ENCODE results near the gene C1QTNF9B. TPM values are rescaled to one million over a fixed set of nuclear protein-coding genes. Genes with fewer than 3 reads are reported as not detected.

C1QTNF9B gene
- total RNA-seq, 1 donor from 2014 or later, result not detected

DNA sequence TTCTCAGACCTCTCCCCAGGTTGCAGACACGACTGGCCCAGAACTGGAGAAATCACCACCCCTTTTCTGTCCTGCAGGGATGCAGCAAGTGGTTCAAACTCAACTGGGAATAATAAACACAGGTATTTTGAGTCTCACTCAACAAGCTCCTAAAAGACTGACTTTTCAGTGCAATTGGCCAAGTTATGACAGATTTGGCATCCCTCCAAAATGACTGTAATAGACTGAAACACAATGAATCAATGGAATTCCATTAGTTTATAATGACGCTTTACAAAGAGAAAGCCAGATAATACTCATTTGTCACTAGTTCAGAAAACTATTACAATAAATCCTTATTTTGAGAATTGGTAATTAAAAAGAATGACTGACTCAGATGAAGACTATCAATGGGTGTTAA is 46.2 kb downstream of the C1QTNF9B start:
- no peak for DNase-seq (ENCODE audit: low spot score)
- Mint-ChIP-seq H3K27ac (ENCODE audit: unreplicated experiment) (no peak overlapping the region), H3K27me3 (ENCODE audit: unreplicated experiment) (peaks cover 2% of the 10 kb centered on the region), H3K36me3 (ENCODE audit: low read depth, unreplicated experiment) (no peaks in the 10 kb centered on the region), H3K4me1 (ENCODE audit: unreplicated experiment) (peaks cover 18% of the 10 kb centered on the region), H3K4me3 (ENCODE audit: unreplicated experiment) (no peak overlapping the region), H3K9me3 (ENCODE audit: unreplicated experiment) (no peaks in the 10 kb centered on the region)
- TF ChIP-seq, protein P1, sequence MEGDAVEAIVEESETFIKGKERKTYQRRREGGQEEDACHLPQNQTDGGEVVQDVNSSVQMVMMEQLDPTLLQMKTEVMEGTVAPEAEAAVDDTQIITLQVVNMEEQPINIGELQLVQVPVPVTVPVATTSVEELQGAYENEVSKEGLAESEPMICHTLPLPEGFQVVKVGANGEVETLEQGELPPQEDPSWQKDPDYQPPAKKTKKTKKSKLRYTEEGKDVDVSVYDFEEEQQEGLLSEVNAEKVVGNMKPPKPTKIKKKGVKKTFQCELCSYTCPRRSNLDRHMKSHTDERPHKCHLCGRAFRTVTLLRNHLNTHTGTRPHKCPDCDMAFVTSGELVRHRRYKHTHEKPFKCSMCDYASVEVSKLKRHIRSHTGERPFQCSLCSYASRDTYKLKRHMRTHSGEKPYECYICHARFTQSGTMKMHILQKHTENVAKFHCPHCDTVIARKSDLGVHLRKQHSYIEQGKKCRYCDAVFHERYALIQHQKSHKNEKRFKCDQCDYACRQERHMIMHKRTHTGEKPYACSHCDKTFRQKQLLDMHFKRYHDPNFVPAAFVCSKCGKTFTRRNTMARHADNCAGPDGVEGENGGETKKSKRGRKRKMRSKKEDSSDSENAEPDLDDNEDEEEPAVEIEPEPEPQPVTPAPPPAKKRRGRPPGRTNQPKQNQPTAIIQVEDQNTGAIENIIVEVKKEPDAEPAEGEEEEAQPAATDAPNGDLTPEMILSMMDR (IDR thresholded peaks at IDR 0.05; ENCODE audit: unreplicated experiment), result no peak

DNA sequence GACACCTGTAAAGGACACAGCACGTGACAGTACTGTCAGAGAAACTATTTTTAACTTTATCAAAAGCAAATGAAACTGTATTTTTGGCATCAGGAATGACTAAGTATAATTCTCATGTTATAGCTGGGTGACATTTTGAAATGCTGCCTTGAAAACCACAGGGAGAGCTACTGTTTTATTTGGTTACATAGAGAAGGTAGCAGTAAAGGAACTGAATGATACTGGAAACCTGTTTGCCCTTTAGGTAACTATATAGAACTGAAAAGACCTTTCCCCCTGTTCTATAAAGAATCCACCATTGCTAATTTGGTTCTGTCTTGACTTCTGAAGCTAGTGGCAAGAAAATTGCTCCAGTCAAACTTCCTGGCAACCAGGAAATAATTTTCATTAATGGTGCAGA is 47.2 kb downstream of the C1QTNF9B start:
- Mint-ChIP-seq H3K4me3 (ENCODE audit: unreplicated experiment) (no peak overlapping the region), H3K4me1 (ENCODE audit: unreplicated experiment) (peaks cover 16% of the 10 kb centered on the region), H3K9me3 (ENCODE audit: unreplicated experiment) (no peaks in the 10 kb centered on the region), H3K27ac (ENCODE audit: unreplicated experiment) (no peak overlapping the region), H3K27me3 (ENCODE audit: unreplicated experiment) (peaks cover 2% of the 10 kb centered on the region), H3K36me3 (ENCODE audit: low read depth, unreplicated experiment) (no peaks in the 10 kb centered on the region)
- TF ChIP-seq, protein P1 (IDR thresholded peaks at IDR 0.05; ENCODE audit: unreplicated experiment), result no peak
- no peak for DNase-seq (ENCODE audit: low spot score)

DNA sequence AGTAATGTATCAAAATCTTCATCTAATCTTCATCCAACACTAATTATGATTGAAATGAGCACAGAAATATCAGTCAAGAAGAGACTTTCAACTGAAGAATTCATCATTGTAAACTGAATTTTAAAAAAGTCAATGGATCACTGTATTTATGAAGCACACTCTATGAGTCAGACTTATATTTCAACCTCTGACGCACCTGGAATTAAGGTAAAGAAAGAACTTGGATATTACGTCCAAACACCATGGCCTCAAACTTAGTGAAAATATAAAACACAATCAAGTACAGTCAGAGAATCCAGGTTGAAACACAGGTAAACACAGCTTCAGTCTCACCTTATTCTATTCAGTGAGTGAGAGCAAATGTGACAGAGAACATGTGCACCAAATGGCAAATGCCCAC is 47.6 kb downstream of the C1QTNF9B start:
- Mint-ChIP-seq H3K4me3 (ENCODE audit: unreplicated experiment) (no peak overlapping the region), H3K4me1 (ENCODE audit: unreplicated experiment) (peaks cover 16% of the 10 kb centered on the region), H3K27me3 (ENCODE audit: unreplicated experiment) (peaks cover 2% of the 10 kb centered on the region), H3K36me3 (ENCODE audit: low read depth, unreplicated experiment) (no peaks in the 10 kb centered on the region), H3K9me3 (ENCODE audit: unreplicated experiment) (no peaks in the 10 kb centered on the region), H3K27ac (ENCODE audit: unreplicated experiment) (no peak overlapping the region)
- DNase-seq (ENCODE audit: low spot score), result no peak
- TF ChIP-seq, protein P1 (IDR thresholded peaks at IDR 0.05; ENCODE audit: unreplicated experiment), result no peak

DNA sequence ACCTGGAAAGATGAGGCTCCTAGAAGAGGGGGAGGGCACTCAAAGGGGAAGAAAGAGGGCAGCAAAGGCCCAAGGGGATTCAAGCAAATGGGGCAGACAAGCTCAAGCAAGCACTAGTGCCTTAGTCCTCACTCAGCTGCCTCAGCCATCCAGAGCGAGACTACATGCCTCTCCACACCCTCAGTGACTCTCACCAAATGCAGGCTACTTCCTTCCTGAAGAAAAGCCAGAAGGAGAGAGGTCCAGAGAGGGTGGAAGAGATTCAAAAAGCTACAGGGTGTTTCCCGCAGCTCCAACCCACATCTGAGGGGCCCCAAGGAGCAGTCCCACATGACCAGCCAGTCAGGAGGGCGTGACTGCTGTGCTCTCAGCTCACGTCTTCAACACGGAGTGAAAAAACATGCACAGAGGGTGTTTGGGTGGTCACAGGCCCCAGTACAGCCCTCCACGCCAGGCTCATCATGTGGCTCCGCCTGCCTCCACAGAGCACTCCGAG is 48.6 kb downstream of the C1QTNF9B start:
- Mint-ChIP-seq H3K27me3 (ENCODE audit: unreplicated experiment) (peaks cover 2% of the 10 kb centered on the region), H3K4me1 (ENCODE audit: unreplicated experiment) (peaks cover 16% of the 10 kb centered on the region), H3K4me3 (ENCODE audit: unreplicated experiment) (no peak overlapping the region), H3K9me3 (ENCODE audit: unreplicated experiment) (no peaks in the 10 kb centered on the region), H3K36me3 (ENCODE audit: low read depth, unreplicated experiment) (no peaks in the 10 kb centered on the region), H3K27ac (ENCODE audit: unreplicated experiment) (no peak overlapping the region)
- TF ChIP-seq, protein P1 (IDR thresholded peaks at IDR 0.05; ENCODE audit: unreplicated experiment), result no peak
- DNase-seq (ENCODE audit: low spot score), result no peak

DNA sequence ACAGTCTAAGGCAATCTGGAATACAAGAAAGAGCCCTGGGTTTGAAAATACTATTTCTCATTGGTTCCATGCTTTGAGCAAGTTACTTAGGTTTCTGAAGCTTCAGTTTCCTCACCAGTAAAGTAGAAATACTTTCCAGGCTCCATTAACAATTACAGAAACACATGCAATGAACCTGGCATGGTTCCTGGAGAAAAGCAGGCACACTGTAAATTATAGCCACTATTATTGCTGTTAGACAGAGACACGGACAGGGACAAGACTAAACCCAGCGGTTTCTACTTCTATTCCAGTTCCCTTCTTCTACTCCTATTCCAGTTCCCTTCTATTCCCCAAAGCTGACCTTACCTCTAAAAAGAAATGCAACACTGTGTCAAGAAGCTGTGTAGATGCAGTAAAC is 49.3 kb downstream of the C1QTNF9B start:
- no peaks in the 10 kb centered on the region for H3K9me3 Mint-ChIP-seq (ENCODE audit: unreplicated experiment)
- peaks cover 2% of the 10 kb centered on the region for H3K27me3 Mint-ChIP-seq (ENCODE audit: unreplicated experiment)

More for the DNA sequence above, 49.3 kb downstream of the C1QTNF9B start:
- Mint-ChIP-seq H3K27ac (ENCODE audit: unreplicated experiment) (no peak overlapping the region), H3K4me1 (ENCODE audit: unreplicated experiment) (peaks cover 16% of the 10 kb centered on the region), H3K36me3 (ENCODE audit: low read depth, unreplicated experiment) (no peaks in the 10 kb centered on the region), H3K4me3 (ENCODE audit: unreplicated experiment) (no peak overlapping the region)
- TF ChIP-seq, protein P1 (IDR thresholded peaks at IDR 0.05; ENCODE audit: unreplicated experiment), result no peak
- no peak for DNase-seq (ENCODE audit: low spot score)

Data from endothelial cell (in vitro differentiated cells).